Activated T-cell treated with anti-CD3 and anti-CD28 coated beads, Interleukin-2, amount 50 U/mL, for 48 hours (primary cell): ENCODE data around the gene CTTNBP2.

ENCODE experiments used
- DNase-seq, 2 experiments: peaks; one replicate each; pipeline ENCODE4 v3.0.0-alpha.2; 2020

Gene CTTNBP2

GRCh38 chr7:117682681-117683385, 190.4 kb downstream of the CTTNBP2 start:
- no peak for DNase-seq

- no peak for DNase-seq
These were observed 194.1 kb downstream of the CTTNBP2 start for GRCh38 chr7:117679120-117679519.

DNA sequence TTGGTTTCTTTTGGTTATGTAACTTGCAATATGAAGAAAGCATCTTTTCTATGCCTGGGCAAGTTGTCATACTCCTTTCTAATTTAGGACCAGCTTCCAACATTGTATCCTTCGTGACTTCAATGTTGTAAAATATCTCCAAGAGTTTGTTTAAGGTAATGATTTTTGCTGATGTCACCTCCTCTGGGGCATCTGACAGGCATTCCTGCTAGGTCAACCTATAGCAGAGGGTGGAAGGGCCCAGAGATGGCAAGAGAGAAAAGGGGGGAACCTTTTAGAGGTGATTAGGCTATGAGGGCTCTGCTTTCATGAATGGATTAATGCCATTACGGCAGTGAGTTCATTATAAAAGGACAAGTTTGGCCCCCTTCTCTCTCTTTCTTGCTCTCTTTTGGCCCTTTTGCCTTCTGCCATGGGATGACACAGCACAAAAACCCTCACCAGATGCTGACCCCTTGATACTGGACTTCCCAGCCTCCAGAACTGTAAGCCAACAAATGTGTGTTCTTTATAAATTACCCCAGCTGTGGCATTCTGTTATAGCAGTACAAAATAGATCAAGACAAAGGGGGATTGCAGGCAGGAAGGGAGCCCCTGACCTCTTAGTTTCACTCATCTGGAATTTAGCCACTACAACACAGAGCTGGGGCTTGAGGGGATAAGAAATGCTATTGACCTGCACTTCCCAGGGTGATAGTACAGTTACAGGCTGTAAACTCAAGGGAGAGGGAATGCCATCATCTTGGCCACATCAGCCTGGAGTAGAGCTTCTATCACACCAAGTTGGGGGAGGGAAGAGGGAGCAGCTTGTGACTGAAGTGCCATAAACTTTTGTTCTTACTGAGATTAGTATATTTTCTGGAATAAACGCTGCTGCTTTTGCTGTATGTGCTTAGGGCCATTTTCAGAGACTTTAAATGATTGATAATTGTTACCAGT, 197.5 kb downstream of the CTTNBP2 start:
- DNase-seq = no peak

DNA sequence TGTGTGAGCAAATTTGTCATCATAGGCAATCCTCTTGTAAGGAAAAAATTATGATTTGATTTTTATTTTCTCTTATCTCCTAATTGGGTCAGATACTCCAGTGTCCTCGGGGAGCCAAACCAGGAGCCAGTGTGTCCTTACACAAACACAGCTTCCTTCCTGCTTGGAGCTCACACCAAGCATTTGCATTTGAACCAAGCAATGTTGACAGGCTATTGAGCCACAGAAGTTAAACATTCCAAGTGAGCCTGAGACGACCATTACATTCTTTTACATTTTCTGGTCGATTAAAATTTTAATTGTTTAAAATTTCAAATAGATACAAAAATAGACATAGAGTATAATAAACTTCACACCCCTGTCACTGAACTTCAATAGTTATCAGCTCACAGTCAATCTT, 198.6 kb downstream of the CTTNBP2 start:
- DNase-seq = no peak

- no peak for DNase-seq
These were observed 199.4 kb downstream of the CTTNBP2 start for GRCh38 chr7:117673839-117674238.

DNA sequence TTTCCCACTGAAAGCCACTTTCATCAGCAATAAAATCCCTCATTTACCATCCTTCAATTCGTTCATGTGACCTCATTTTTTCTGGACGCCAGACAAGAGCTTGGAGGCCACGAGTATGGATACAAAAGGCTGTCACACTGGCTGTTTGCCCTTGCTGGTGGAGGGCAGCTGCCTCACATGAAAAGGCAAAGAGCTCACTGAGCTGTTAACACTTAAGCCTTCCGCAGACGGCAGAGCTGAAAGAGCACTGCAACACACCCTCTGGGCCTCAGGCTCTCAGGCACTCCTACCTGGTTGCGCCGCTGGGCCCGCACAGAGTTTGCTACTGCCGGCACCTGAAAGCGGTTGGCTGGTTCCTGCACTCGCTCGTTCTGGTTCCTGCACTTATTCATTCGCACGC, 199.9 kb downstream of the CTTNBP2 start:
- no peak for DNase-seq

GRCh38 chr7:117672453-117672852, 200.8 kb downstream of the CTTNBP2 start:
- no peak for DNase-seq

DNA sequence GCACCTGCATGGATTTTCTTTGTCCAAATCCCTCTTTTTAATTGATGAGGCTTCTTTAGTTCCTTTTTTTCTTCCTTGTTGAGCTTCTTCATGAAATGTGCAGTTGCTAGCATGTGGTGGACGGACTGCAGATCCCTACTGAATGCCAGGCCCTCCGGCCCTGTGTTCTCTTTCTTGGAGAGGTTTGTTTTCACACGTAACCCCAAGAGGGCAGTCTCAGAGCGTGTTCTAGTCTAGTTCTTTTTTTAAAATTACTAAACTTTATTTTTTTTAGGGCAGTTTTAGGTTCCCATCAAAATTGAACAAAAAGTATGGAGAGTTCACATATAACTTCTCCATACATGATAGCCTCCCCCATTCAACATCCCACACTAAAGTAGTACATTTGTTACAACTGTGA, 203.4 kb downstream of the CTTNBP2 start:
- DNase-seq = no peak

GRCh38 chr7:117667456-117667855, 205.8 kb downstream of the CTTNBP2 start:
- DNase-seq = no peak

GRCh38 chr7:117666689-117667088, 206.6 kb downstream of the CTTNBP2 start:
- DNase-seq = no peak

DNA sequence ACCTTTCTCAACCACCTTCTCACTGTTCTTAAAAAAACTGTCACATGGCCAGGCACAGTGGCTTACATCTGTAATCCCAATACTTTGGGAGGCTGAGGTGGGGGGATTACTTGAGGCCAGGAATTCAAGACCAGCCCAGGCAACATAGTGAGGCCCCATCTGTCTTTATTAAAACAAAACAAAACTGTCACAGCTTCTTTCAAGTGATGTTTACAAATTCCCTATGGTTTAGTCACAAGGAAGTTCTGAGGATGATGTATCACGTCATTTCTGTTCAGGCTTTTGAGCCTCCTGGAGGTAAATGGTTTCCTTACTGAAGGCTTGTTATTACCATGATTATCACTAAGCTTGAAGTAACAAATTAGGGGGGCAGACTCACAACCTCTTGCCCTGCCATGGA, 207.2 kb downstream of the CTTNBP2 start:
- no peak for DNase-seq

DNA sequence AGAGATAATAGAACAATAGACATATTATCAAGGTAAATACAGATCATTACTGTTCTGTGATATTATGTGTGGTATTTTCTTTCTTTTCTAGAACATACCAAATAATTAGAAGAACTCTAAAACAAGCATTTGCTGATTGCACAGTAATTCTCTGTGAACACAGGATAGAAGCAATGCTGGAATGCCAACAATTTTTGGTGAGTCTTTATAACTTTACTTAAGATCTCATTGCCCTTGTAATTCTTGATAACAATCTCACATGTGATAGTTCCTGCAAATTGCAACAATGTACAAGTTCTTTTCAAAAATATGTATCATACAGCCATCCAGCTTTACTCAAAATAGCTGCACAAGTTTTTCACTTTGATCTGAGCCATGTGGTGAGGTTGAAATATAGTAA, 207.9 kb downstream of the CTTNBP2 start:
- DNase-seq = no peak

DNA sequence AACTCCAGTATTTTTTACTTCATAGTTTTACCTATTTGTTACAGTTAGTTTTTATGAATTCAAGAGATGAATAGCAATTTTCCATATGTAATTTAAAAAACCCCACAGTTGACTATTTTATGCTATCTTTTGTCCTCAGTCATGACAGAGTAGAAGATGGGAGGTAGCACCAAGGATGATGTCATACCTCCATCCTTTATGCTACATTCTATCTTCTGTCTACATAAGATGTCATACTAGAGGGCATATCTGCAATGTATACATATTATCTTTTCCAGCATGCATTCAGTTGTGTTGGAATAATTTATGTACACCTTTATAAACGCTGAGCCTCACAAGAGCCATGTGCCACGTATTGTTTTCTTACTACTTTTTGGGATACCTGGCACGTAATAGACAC, 209.2 kb downstream of the CTTNBP2 start:
- no peak for DNase-seq

- DNase-seq = no peak
These were observed 211.9 kb downstream of the CTTNBP2 start for GRCh38 chr7:117661328-117661727.
